ENCODE measurements around the gene DNTTIP2.

GRCh38 chr1:93824834-93825233 lies 54.2 kb downstream of the DNTTIP2 start:
- TF ChIP-seq, protein P1, sequence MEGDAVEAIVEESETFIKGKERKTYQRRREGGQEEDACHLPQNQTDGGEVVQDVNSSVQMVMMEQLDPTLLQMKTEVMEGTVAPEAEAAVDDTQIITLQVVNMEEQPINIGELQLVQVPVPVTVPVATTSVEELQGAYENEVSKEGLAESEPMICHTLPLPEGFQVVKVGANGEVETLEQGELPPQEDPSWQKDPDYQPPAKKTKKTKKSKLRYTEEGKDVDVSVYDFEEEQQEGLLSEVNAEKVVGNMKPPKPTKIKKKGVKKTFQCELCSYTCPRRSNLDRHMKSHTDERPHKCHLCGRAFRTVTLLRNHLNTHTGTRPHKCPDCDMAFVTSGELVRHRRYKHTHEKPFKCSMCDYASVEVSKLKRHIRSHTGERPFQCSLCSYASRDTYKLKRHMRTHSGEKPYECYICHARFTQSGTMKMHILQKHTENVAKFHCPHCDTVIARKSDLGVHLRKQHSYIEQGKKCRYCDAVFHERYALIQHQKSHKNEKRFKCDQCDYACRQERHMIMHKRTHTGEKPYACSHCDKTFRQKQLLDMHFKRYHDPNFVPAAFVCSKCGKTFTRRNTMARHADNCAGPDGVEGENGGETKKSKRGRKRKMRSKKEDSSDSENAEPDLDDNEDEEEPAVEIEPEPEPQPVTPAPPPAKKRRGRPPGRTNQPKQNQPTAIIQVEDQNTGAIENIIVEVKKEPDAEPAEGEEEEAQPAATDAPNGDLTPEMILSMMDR (IDR thresholded peaks at IDR 0.05) = no peak
- TF ChIP-seq POLR2A (IDR thresholded peaks at IDR 0.05) = no peak

All from uterus (tissue), 2 donors.